Measurements from ENCODE around the gene NKAPL. TPM values are rescaled to one million over a fixed set of nuclear protein-coding genes. Genes with fewer than 3 reads are reported as not detected.

NKAPL gene
- total and polyA plus RNA-seq, 2 of the 13 experiments (the other 11 are each of a cell fraction or from before 2014, with no cell fraction given) = not detected

GRCh38 chr6:28266962-28267694 lies 8.0 kb downstream of the NKAPL start, which contains the start of gene ZSCAN26 (continued):
- TF ChIP-seq NFAT5 (CRISPR knock-in tag; IDR thresholded peaks at IDR 0.05) = peak; percentile 88
- 0 out of 2 replicates have a peak, but pooled peaks have one; percentile 81 for TF ChIP-seq ZNF557 (CRISPR knock-in tag; IDR thresholded peaks at IDR 0.05)
- TF ChIP-seq GLI4 (CRISPR knock-in tag; IDR thresholded peaks at IDR 0.05; ENCODE audit: borderline replicate concordance) = no peak; the same call in 1 of the 2 replicates
- no peak for TF ChIP-seq ZNF354B (CRISPR knock-in tag; IDR thresholded peaks at IDR 0.05)
- TF ChIP-seq ZSCAN25 (CRISPR knock-in tag; IDR thresholded peaks at IDR 0.05) = peak; percentile 52; the same call in 1 of the 2 replicates
- peak; percentile 90 for TF ChIP-seq THAP9 (CRISPR knock-in tag; IDR thresholded peaks at IDR 0.05; ENCODE audit: borderline replicate concordance)
- TF ChIP-seq MXD4 (CRISPR knock-in tag; IDR thresholded peaks at IDR 0.05) = peak; percentile 41; the same call in 1 of the 2 replicates
- 0 out of 2 replicates have a peak, but pooled peaks have one; percentile 46 for TF ChIP-seq ONECUT2 (CRISPR knock-in tag; IDR thresholded peaks at IDR 0.05)
- no peak for TF ChIP-seq ZKSCAN5 (CRISPR knock-in tag; IDR thresholded peaks at IDR 0.05)
- TF ChIP-seq ZNF75D (CRISPR knock-in tag; IDR thresholded peaks at IDR 0.05; ENCODE audit: borderline replicate concordance) = no peak
- no peak for TF ChIP-seq MNT (IDR thresholded peaks at IDR 0.05)
- peak; percentile 82; the same call in 1 of the 2 replicates for TF ChIP-seq KLF13 (CRISPR knock-in tag; IDR thresholded peaks at IDR 0.05)
- TF ChIP-seq JUND (CRISPR knock-in tag; IDR thresholded peaks at IDR 0.05) = no peak
- TF ChIP-seq GABPB1 (CRISPR knock-in tag; IDR thresholded peaks at IDR 0.05) = peak; percentile 91
- TF ChIP-seq SYNCRIP (IDR thresholded peaks at IDR 0.05; ENCODE audit: insufficient read depth, low read depth, low read length) = no peak
- TF ChIP-seq CEBPG (CRISPR knock-in tag; IDR thresholded peaks at IDR 0.05) = peak; percentile 46
- no peak for TF ChIP-seq ZNF709 (CRISPR knock-in tag; IDR thresholded peaks at IDR 0.05)
- peak; percentile 97 for TF ChIP-seq ZNF350 (CRISPR knock-in tag; IDR thresholded peaks at IDR 0.05; ENCODE audit: borderline replicate concordance, low read depth)
- TF ChIP-seq ZNF556 (CRISPR knock-in tag; IDR thresholded peaks at IDR 0.05; ENCODE audit: borderline replicate concordance) = peak; percentile 94; the same call in 1 of the 2 replicates
- peak; percentile 91 for TF ChIP-seq HDAC1 (CRISPR knock-in tag; IDR thresholded peaks at IDR 0.05)
- TF ChIP-seq ZNF773 (CRISPR knock-in tag; IDR thresholded peaks at IDR 0.05; ENCODE audit: borderline replicate concordance) = peak; percentile 77; the same call in 1 of the 2 replicates

Data from HepG2 (cell line).